ENCODE measurements around the gene TMUB1.

- TF ChIP-seq EZH2 (IDR thresholded peaks at IDR 0.05; ENCODE audit: borderline replicate concordance, insufficient read depth, low read depth, low read length, poor library complexity, severe bottlenecking) (no peak), CTCF (IDR thresholded peaks at IDR 0.05) (no peak)
These were observed 2.6 kb downstream of the TMUB1 start, which contains the start of gene FASTK for GRCh38 chr7:151080522-151081169.

All from B cell (primary cell).